Activated CD8-positive, alpha-beta T cell treated with anti-CD3 and anti-CD28 coated beads, Interleukin-2, amount 10 ng/mL, durations not matched to agents 7 days and 5 days (primary cell): ENCODE data around the gene PHC1. TPM values are rescaled to one million over a fixed set of nuclear protein-coding genes. Genes with fewer than 3 reads are reported as not detected.
"Not testable (repeated sequence)": the region's sequence is repeated elsewhere in the genome, so short reads cannot be mapped to it uniquely, and the experiment has no call there.

Experiments
- ATAC-seq: fragments of 150-1000 bp; cut with Tn5 transposase; one replicate; pipeline ENCODE4 v1.10.0; 2021; ENCODE audit warnings: moderate library complexity
- CTCF ChIA-PET: fragments of 350-600 bp; sonication (Branson Sonifier 250); formaldehyde crosslinking; loops from one replicate; lab custom pipeline; 2021; ENCODE audit warnings: antibody characterized with exemption; lab: Charles Lee
- POLR2A ChIA-PET: fragments of 350-600 bp; sonication (Branson Sonifier 250); formaldehyde crosslinking; loops from one replicate; lab custom pipeline; 2021; ENCODE audit warnings: antibody characterized with exemption; lab: Charles Lee
- DNase-seq: peaks from one replicate; pipeline ENCODE4 v3.0.0-alpha.2; 2020
- H3K27ac Mint-ChIP-seq: one replicate; pipeline ENCODE4 v1.8.0; 2021; ENCODE audit warnings: mild to moderate bottlenecking, mixed read lengths
- H3K27me3 Mint-ChIP-seq: one replicate; pipeline ENCODE4 v1.8.0; 2021; ENCODE audit warnings: low read depth, mixed read lengths
- H3K36me3 Mint-ChIP-seq: one replicate; pipeline ENCODE4 v1.8.0; 2021; ENCODE audit warnings: low read depth, mixed read lengths
- H3K4me1 Mint-ChIP-seq: one replicate; pipeline ENCODE4 v1.8.0; 2021; ENCODE audit warnings: low read depth, mixed read lengths
- H3K4me3 Mint-ChIP-seq: one replicate; pipeline ENCODE4 v1.8.0; 2021; ENCODE audit warnings: mild to moderate bottlenecking, mixed read lengths
- H3K9me3 Mint-ChIP-seq: one replicate; pipeline ENCODE4 v1.8.0; 2022; ENCODE audit warnings: mixed read lengths; ENCODE audit not compliant: insufficient read depth
- total RNA-seq, 2 experiments: library from RNA; stranded (reverse); gene quantifications; one replicate each; pipeline ENCODE4 v1.2.3, GENCODE V29; 2021

PHC1 gene
- total RNA-seq, 2 experiments from 2014 or later = 12.3 to 12.9 TPM

DNA sequence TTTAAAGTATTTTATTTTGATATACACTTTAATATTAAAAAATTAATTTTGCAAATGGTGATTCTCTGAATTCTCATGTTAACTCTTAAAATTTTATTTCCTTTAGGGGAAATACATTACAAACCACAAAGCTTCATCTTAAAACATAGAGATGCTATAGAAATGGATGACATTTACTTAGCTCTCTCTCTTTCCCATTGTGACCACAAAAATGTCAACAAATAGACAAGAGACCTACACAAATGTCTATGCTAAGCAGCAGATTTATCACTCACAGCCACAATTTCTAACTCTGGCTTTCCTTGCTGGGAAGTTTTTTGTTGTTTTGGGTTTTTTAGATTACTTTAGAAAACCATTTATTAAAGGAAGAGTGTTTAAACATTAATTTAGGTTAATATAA lies 19.9 kb upstream of the PHC1 start:
- POLR2A ChIA-PET = interaction anchor here (0.7 kb wide), 1 partner anchor 236 kb away, joined by 4 read pairs; no protein-coding TSS in a partner anchor
- Mint-ChIP-seq H3K36me3 (no peaks in the 10 kb centered on the region), H3K27me3 (peaks cover 8% of the 10 kb centered on the region), H3K27ac (no peak overlapping the region), H3K9me3 (no peaks in the 10 kb centered on the region), H3K4me1 (peaks cover 5% of the 10 kb centered on the region), H3K4me3 (no peak overlapping the region)
- DNase-seq (no peak), ATAC-seq (no peak)
- CTCF ChIA-PET = interaction anchor here (1.0 to 1.4 kb wide), 3 partner anchors 155 to 350 kb away, joined by 3 to 5 read pairs (median 3); no protein-coding TSS in a partner anchor

DNA sequence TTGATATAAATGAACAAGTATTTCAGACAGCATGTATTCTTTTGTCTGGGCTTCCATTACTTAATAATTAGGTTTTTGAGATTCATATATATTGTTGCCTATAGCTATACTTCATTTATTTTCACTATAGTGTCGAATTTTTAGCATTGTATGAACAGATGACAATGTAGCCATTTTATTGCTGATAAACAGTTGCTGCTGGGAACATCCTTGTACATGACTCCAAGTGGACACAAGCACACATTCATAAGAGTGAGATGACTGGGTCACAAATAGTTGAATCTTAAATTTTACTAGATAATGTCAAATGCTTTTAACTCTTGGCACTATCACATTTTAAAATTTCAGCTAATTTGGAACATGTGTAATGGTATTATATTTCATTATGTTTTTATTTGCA lies 19.3 kb upstream of the PHC1 start:
- Mint-ChIP-seq H3K27ac (no peak overlapping the region), H3K4me1 (peaks cover 5% of the 10 kb centered on the region), H3K27me3 (peaks cover 7% of the 10 kb centered on the region), H3K9me3 (no peaks in the 10 kb centered on the region), H3K4me3 (no peak overlapping the region), H3K36me3 (no peaks in the 10 kb centered on the region)
- ATAC-seq (no peak), DNase-seq (no peak)
- POLR2A ChIA-PET = interaction anchor here (0.7 kb wide), 1 partner anchor 237 kb away, joined by 4 read pairs; no protein-coding TSS in a partner anchor
- CTCF ChIA-PET = interaction anchor here (1.0 to 1.4 kb wide), 5 partner anchors 144 to 351 kb away, joined by 3 to 5 read pairs (median 3); no protein-coding TSS in a partner anchor

GRCh38 chr12:8897081-8897480 lies 17.2 kb upstream of the PHC1 start:
- H3K4me1 Mint-ChIP-seq = no peaks in the 10 kb centered on the region
- no peaks in the 10 kb centered on the region for H3K36me3 Mint-ChIP-seq
- ATAC-seq = no peak

DNA sequence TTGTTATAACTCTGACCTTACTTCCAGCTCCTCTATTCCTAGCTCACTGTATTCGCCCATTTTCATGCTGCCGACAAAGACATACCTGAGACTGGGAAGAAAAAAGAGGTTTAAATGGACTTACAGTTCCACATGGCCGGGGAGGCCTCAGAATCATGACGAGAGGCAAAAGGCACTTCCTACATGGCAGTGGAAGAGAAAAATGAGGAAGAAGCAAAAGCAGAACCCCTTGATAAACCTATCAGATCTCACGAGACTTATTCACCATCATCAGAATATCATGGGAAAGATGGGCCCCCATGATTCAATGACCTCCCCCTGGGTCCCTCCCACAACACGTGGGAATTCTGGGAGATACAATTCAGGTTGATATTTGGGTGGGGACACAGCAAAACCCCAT lies 14.5 kb upstream of the PHC1 start:
- no peak overlapping the region for H3K4me3 Mint-ChIP-seq
- ATAC-seq (no peak), DNase-seq (no peak)
- ChIA-PET POLR2A (no interaction called here), CTCF (interaction anchor here (0.7 kb wide), 1 partner anchor 242 kb away, joined by 3 read pairs; no protein-coding TSS in a partner anchor)
- H3K27ac Mint-ChIP-seq = no peak overlapping the region
- H3K9me3 Mint-ChIP-seq = no peaks in the 10 kb centered on the region
- H3K4me1 Mint-ChIP-seq = no peaks in the 10 kb centered on the region
- peaks cover 9% of the 10 kb centered on the region for H3K27me3 Mint-ChIP-seq
- H3K36me3 Mint-ChIP-seq = no peaks in the 10 kb centered on the region

More at GRCh38 chr12:8897081-8897480, 17.2 kb upstream of the PHC1 start:
- ChIA-PET CTCF (interaction anchor here (0.7 to 1.0 kb wide), 2 partner anchors 142 to 164 kb away, joined by 3 read pairs; no protein-coding TSS in a partner anchor), POLR2A (no interaction called here)
- Mint-ChIP-seq H3K27ac (no peak overlapping the region), H3K4me3 (no peak overlapping the region), H3K27me3 (peaks cover 5% of the 10 kb centered on the region), H3K9me3 (no peaks in the 10 kb centered on the region)
- no peak for DNase-seq

DNA sequence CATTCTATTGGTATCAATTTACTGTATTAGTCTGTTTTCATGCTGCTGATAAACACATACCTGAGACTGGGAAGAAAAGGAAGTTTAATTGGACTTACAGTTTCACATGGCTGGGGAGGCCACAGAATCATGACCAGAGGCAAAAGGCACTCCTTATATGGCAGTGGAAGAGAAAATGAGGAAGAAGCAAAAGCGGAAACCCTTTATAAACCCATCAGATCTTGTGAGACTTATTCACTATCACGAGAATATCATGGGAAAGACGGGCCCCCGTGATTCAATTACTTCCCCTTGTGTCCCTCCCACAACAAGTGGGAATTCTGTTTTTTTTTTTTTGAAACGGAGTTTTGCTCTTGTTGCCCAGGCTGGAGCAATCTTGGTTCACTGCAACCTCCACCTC lies 11.6 kb upstream of the PHC1 start:
- ATAC-seq, CTCF ChIA-PET, H3K4me3 Mint-ChIP-seq: not testable (repeated sequence)

GRCh38 chr12:8903646-8904045 lies 10.7 kb upstream of the PHC1 start:
- POLR2A ChIA-PET = no interaction called here
- Mint-ChIP-seq H3K27me3 (peaks cover 11% of the 10 kb centered on the region), H3K4me3 (no peak overlapping the region), H3K4me1 (peaks cover 5% of the 10 kb centered on the region), H3K36me3 (no peaks in the 10 kb centered on the region), H3K9me3 (no peaks in the 10 kb centered on the region), H3K27ac (no peak overlapping the region)
- no peak for ATAC-seq
- CTCF ChIA-PET = no interaction called here
- no peak for DNase-seq

More for the DNA sequence above, 11.6 kb upstream of the PHC1 start:
- H3K27ac Mint-ChIP-seq, DNase-seq, POLR2A ChIA-PET, H3K9me3 Mint-ChIP-seq, H3K4me1 Mint-ChIP-seq, H3K36me3 Mint-ChIP-seq: not testable (repeated sequence)
- H3K27me3 Mint-ChIP-seq = peaks cover 11% of the 10 kb centered on the region

DNA sequence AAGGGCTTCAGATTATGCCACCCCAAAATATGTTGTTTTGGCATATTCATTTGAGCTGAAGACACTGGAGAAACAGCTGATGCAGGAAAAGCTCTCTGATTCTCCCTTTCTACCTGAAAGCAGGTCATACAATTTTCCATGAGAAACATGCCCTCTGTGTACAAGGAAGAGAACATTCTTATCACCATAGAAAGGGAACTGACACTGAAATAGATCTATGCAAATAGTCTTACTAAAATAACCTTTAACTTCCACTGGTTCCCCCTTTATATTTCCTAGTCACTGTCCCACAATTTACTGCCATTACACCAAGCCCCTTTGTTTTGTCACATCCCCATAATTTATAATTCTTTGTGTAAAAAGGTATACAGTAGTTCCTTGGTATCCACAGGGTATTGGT lies 9.6 kb upstream of the PHC1 start:
- ChIA-PET CTCF (interaction anchor here (0.8 kb wide), 1 partner anchor 14 kb away, joined by 3 read pairs; no protein-coding TSS in a partner anchor), POLR2A (no interaction called here)
- H3K27ac Mint-ChIP-seq = no peak overlapping the region
- H3K36me3 Mint-ChIP-seq = no peaks in the 10 kb centered on the region
- no peak overlapping the region for H3K4me3 Mint-ChIP-seq
- DNase-seq (no peak), ATAC-seq (no peak)
- no peaks in the 10 kb centered on the region for H3K9me3 Mint-ChIP-seq
- H3K4me1 Mint-ChIP-seq = peaks cover 5% of the 10 kb centered on the region
- H3K27me3 Mint-ChIP-seq = peaks cover 11% of the 10 kb centered on the region

DNA sequence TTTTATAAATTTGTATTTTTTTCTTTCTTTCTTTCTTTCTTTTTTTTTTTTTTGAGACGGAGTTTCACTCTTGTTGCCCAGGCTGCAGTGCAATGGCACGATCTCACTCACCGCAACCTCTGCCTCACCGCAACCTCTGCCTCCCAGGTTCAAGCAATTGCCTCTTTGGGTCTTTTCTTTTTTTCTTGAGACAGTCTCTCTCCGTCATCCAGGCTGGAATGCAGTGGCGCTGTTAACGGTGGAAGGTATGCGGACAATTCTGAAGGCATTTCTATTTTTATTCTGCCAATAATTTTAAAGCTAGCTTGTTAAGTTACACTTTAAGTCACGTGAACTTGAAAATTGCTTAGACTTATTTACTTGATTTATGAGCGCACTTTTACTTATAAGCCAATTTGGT lies 8.8 kb upstream of the PHC1 start:
- H3K9me3 Mint-ChIP-seq = no peaks in the 10 kb centered on the region
- no peak for ATAC-seq
- no peak overlapping the region for H3K4me3 Mint-ChIP-seq

DNA sequence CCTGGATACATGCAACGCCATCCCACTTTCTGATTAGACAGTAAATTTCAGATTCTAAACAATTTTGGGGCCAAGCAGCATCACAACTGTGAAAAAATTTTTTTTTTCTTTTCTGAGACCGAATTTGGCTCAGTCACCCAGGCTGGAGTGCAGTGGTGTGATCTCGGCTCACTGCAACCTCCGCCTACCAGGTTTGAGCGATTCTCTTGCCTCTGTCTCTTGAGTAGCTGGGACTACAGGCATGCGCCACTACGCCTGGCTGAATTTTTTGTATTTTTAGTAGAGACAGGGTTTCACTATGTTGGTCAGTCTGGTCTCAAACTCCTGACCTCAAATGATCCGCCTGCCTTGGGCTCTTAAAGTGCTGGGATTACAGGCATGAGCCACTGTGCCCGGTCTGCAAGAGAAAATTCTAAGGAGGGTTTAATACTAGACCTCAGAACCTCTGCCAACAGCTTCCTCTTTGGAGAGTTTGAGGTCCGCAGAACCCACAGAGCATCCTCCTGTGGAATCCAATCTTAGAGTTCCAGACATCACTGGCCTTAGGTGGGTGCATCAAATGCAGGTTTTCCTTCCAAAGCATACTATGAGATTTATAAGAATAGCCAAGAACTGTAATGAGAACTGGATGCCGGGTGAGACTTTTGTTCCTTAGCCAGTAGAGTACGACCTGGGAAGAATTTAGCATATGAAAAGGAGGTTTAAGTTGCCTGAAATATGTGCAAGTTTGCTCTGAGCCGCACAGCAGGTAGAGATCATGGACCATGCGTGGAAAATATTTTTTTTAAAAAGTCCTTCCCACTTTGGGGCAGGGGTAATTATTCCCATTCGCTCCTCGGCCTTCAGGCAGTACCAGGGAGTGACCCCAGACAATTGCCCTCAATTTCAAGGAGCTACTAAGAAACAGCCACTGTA lies 7.8 kb upstream of the PHC1 start:
- CTCF ChIA-PET = no interaction called here
- no peak for DNase-seq
- Mint-ChIP-seq H3K27ac (no peak overlapping the region), H3K9me3 (no peaks in the 10 kb centered on the region), H3K4me3 (no peak overlapping the region), H3K4me1 (peaks cover 5% of the 10 kb centered on the region), H3K27me3 (peaks cover 12% of the 10 kb centered on the region), H3K36me3 (no peaks in the 10 kb centered on the region)
- POLR2A ChIA-PET = no interaction called here
- no peak for ATAC-seq

More for the DNA sequence above, 8.8 kb upstream of the PHC1 start:
- Mint-ChIP-seq H3K27me3 (peaks cover 11% of the 10 kb centered on the region), H3K36me3 (no peaks in the 10 kb centered on the region), H3K27ac (no peak overlapping the region), H3K4me1 (peaks cover 5% of the 10 kb centered on the region)
- ChIA-PET POLR2A (no interaction called here), CTCF (no interaction called here)
- DNase-seq = no peak

DNA sequence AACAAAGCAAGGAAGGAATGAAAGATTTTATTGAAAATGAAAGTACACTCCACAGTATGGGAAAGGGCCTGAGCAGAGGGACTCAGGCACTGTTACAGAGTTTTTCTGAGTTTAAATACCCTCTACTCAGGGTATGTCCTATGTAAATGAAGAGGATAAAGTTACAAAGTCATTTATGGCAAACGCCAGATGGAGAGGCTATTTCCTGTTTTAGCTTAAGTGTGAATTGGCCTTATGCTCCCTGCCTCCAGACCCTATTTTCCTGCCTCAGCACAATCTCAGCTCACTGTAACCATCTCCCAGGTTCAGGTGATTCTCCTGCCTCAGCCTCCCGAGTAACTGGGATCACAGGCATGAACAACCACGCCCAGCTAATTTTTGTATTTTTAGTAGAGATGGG lies 6.8 kb upstream of the PHC1 start:
- Mint-ChIP-seq H3K27me3 (peaks cover 17% of the 10 kb centered on the region), H3K27ac (no peak overlapping the region), H3K4me1 (peaks cover 5% of the 10 kb centered on the region), H3K4me3 (no peak overlapping the region), H3K9me3 (no peaks in the 10 kb centered on the region), H3K36me3 (no peaks in the 10 kb centered on the region)
- ATAC-seq (no peak), DNase-seq (no peak)
- ChIA-PET POLR2A (no interaction called here), CTCF (no interaction called here)

DNA sequence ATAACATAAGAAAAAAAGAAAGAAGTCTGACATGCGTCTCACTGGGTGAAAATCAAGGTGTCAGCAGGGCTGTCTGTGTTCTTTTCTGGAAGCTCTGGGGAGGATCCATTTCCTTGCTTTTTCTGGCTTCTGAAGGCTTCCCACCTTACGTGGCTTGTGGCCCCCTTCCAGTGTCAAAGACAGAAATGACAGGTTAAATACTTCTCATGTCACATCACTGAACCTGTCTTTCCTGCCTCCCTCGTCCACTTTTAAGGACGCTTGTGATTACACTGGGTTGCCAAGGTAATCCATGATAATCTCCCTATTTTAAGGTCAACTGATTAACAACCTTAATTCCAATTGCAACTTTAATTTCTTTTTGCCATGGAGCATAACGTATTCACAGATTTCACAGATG lies 4.6 kb upstream of the PHC1 start:
- DNase-seq (no peak), ATAC-seq (no peak)
- no peak overlapping the region for H3K4me3 Mint-ChIP-seq
- CTCF ChIA-PET = interaction anchor here (0.8 to 1.0 kb wide), 2 partner anchors 20 to 154 kb away, joined by 3 to 5 read pairs; no protein-coding TSS in a partner anchor
- POLR2A ChIA-PET = no interaction called here
- H3K9me3 Mint-ChIP-seq = no peaks in the 10 kb centered on the region
- no peak overlapping the region for H3K27ac Mint-ChIP-seq
- peaks cover 20% of the 10 kb centered on the region for H3K27me3 Mint-ChIP-seq
- no peaks in the 10 kb centered on the region for H3K36me3 Mint-ChIP-seq
- H3K4me1 Mint-ChIP-seq = peaks cover 13% of the 10 kb centered on the region
